Chondrocyte (in vitro differentiated cells): Measurements from ENCODE around the gene CCDC179. TPM values are rescaled to one million over a fixed set of nuclear protein-coding genes. Genes with fewer than 3 reads are reported as not detected.

ENCODE experiments used
- DNase-seq: peaks from one replicate; pipeline ENCODE4 v3.0.0; 2021; ENCODE audit warnings: mixed read lengths, low spot score
- H3K27ac Mint-ChIP-seq: one replicate; pipeline ENCODE4 v1.8.0; 2021; ENCODE audit warnings: mild to moderate bottlenecking, moderate library complexity, mixed read lengths; ENCODE audit not compliant: unreplicated experiment
- H3K27me3 Mint-ChIP-seq: 2 replicates; pipeline ENCODE4 v1.8.0; 2021; ENCODE audit warnings: low read depth, mixed read lengths
- H3K36me3 Mint-ChIP-seq: 2 replicates; pipeline ENCODE4 v1.8.0; 2021; ENCODE audit warnings: low read depth, mixed read lengths
- H3K4me1 Mint-ChIP-seq: 2 replicates; pipeline ENCODE4 v1.8.0; 2021; ENCODE audit warnings: low read depth, mild to moderate bottlenecking, mixed read lengths
- H3K4me3 Mint-ChIP-seq: one replicate; pipeline ENCODE4 v1.8.0; 2021; ENCODE audit warnings: mild to moderate bottlenecking, moderate library complexity, mixed read lengths; ENCODE audit not compliant: unreplicated experiment
- H3K9me3 Mint-ChIP-seq: 2 replicates; pipeline ENCODE4 v1.8.0; 2021; ENCODE audit warnings: low read depth, mixed read lengths
- CTCF ChIP-seq: fragments of 200-600 bp; sonication (generic); IDR thresholded peaks from 2 replicates; pipeline ENCODE4 v1.5.0; 2021; ENCODE audit warnings: antibody characterized with exemption, mild to moderate bottlenecking, moderate library complexity
- total RNA-seq: library from RNA; stranded (reverse); gene quantifications from 3 replicates; pipeline ENCODE4 v1.2.1, GENCODE V29; 2021

The CCDC179 gene
- total RNA-seq, 1 donor from 2014 or later = not detected

GRCh38 chr11:22832315-22833015, 27.8 kb downstream of the CCDC179 start:
- Mint-ChIP-seq H3K27me3 (no peaks in the 10 kb centered on the region), H3K4me1 (peaks cover 16% of the 10 kb centered on the region), H3K4me3 (no peak overlapping the region), H3K27ac (no peak overlapping the region), H3K36me3 (no peaks in the 10 kb centered on the region), H3K9me3 (no peaks in the 10 kb centered on the region)
- DNase-seq = no peak
- no peak for TF ChIP-seq CTCF

GRCh38 chr11:22830082-22830414, 30.2 kb downstream of the CCDC179 start:
- no peak for DNase-seq
- H3K27me3 Mint-ChIP-seq = no peaks in the 10 kb centered on the region
- peak overlapping the region; percentile 82 for H3K4me3 Mint-ChIP-seq
- TF ChIP-seq CTCF = peak; percentile 23
- peaks cover 16% of the 10 kb centered on the region for H3K4me1 Mint-ChIP-seq
- H3K27ac Mint-ChIP-seq = no peak overlapping the region
- H3K36me3 Mint-ChIP-seq = no peaks in the 10 kb centered on the region
- no peaks in the 10 kb centered on the region for H3K9me3 Mint-ChIP-seq

- H3K27ac Mint-ChIP-seq = peak within 1 kb of the TSS; percentile 9
- peak within 1 kb of the TSS; percentile 82 for H3K4me3 Mint-ChIP-seq
- no peaks in the 10 kb centered on the region for H3K9me3 Mint-ChIP-seq
- H3K4me1 Mint-ChIP-seq = peaks cover 16% of the 10 kb centered on the region
- peak; percentile 81 for TF ChIP-seq CTCF
- DNase-seq = peak; percentile 95
- no peaks in the 10 kb centered on the region for H3K27me3 Mint-ChIP-seq
- H3K36me3 Mint-ChIP-seq = no peaks in the 10 kb centered on the region
Measured at GRCh38 chr11:22829231-22830081, 30.8 kb downstream of the CCDC179 start, which contains the start of gene SVIP. SVIP (minus strand) TSS chr11:22829801; CDS start chr11:22829748, 53 bp downstream.

GRCh38 chr11:22828373-22828772, 31.9 kb downstream of the CCDC179 start:
- Mint-ChIP-seq H3K36me3 (no peaks in the 10 kb centered on the region), H3K4me1 (peaks cover 16% of the 10 kb centered on the region), H3K27ac (no peak overlapping the region)

More at GRCh38 chr11:22828373-22828772, 31.9 kb downstream of the CCDC179 start:
- DNase-seq = no peak
- TF ChIP-seq CTCF = no peak
- Mint-ChIP-seq H3K27me3 (no peaks in the 10 kb centered on the region), H3K9me3 (no peaks in the 10 kb centered on the region), H3K4me3 (peak overlapping the region; percentile 41)
